Smooth muscle cell (in vitro differentiated cells): Measurements from ENCODE around the gene MCM8. TPM values are rescaled to one million over a fixed set of nuclear protein-coding genes. Genes with fewer than 3 reads are reported as not detected.
A peak's percentile ranks its signal among the peaks of the same experiment; 100 is the strongest.

Source experiments
- DNase-seq: peaks from one replicate; lab custom pipeline; 2025; ENCODE audit not compliant: unreplicated experiment; lab: John Stamatoyannopoulos, UW
- H2AFZ ChIP-seq: fragments of 200-600 bp; sonication (generic); 2 replicates; pipeline ENCODE4 v1.6.0; 2016; ENCODE audit warnings: antibody characterized with exemption, low read depth, mild to moderate bottlenecking
- H3F3A ChIP-seq: fragments of 200-600 bp; sonication (generic); 2 replicates; pipeline ENCODE4 v1.6.0; 2017; ENCODE audit warnings: antibody characterized with exemption, low read depth
- H3K27ac ChIP-seq: fragments of 200-600 bp; sonication (generic); 2 replicates; pipeline ENCODE4 v1.5.1; 2016; ENCODE audit warnings: low read depth, mild to moderate bottlenecking
- H3K27me3 ChIP-seq: fragments of 200-600 bp; sonication (generic); 2 replicates; pipeline ENCODE4 v1.6.1; 2016; ENCODE audit warnings: low read depth, mild to moderate bottlenecking
- H3K36me3 ChIP-seq: fragments of 200-600 bp; sonication (generic); 2 replicates; pipeline ENCODE4 v1.5.1; 2016; ENCODE audit warnings: low read depth
- H3K4me1 ChIP-seq: fragments of 200-600 bp; sonication (generic); 2 replicates; pipeline ENCODE4 v1.5.1; 2016; ENCODE audit warnings: low read depth
- H3K4me2 ChIP-seq: fragments of 200-600 bp; sonication (generic); 2 replicates; pipeline ENCODE4 v1.6.0; 2016; ENCODE audit warnings: mild to moderate bottlenecking
- H3K4me3 ChIP-seq: fragments of 200-600 bp; sonication (generic); 2 replicates; pipeline ENCODE4 v1.5.1; 2016; ENCODE audit warnings: mild to moderate bottlenecking
- H3K79me2 ChIP-seq: fragments of 200-600 bp; sonication (generic); 2 replicates; pipeline ENCODE4 v1.6.0; 2016; ENCODE audit warnings: low read depth, mild to moderate bottlenecking
- H3K9ac ChIP-seq: fragments of 200-600 bp; sonication (generic); 2 replicates; pipeline ENCODE4 v1.6.0; 2016; ENCODE audit warnings: low read depth
- H3K9me3 ChIP-seq: fragments of 200-600 bp; sonication (generic); replicated peaks from 2 replicates; pipeline ENCODE4 v1.5.1; 2016; ENCODE audit warnings: low read depth
- H4K20me1 ChIP-seq: fragments of 200-600 bp; sonication (generic); 2 replicates; pipeline ENCODE4 v1.6.0; 2016; ENCODE audit warnings: low read depth
- WGBS: methylation state at CpG from one replicate; pipeline ENCODE4 v1.1.7; 2016; ENCODE audit warnings: low lambda C conversion rate; 5-methylcytosine and 5-hydroxymethylcytosine counted together
- polyA plus RNA-seq: library from polyadenylated mRNA; unstranded; fragments of >200 nt; fragmentation: Nextera tagmentation; extraction: Ambion mirVana; gene quantifications from 2 replicates; pipeline ENCODE4 v1.2.1, GENCODE V29; 2016
- total RNA-seq: library from RNA; depleted of rRNA; stranded (reverse); fragments of >200 nt; gene quantifications from 2 replicates; pipeline ENCODE4 v1.2.3, GENCODE V29; 2014
- TF ChIP-seq, protein P1 (sequence below): fragments of 200-600 bp; sonication (generic); IDR thresholded peaks from 2 replicates; pipeline ENCODE4 v1.5.1; 2017; ENCODE audit warnings: borderline replicate concordance, mild to moderate bottlenecking, antibody characterized with exemption; ENCODE audit not compliant: insufficient read depth, poor library complexity, severe bottlenecking

The MCM8 gene
- total and polyA plus RNA-seq, 2 experiments from 2014 or later = 2.8 to 5.5 TPM

DNA sequence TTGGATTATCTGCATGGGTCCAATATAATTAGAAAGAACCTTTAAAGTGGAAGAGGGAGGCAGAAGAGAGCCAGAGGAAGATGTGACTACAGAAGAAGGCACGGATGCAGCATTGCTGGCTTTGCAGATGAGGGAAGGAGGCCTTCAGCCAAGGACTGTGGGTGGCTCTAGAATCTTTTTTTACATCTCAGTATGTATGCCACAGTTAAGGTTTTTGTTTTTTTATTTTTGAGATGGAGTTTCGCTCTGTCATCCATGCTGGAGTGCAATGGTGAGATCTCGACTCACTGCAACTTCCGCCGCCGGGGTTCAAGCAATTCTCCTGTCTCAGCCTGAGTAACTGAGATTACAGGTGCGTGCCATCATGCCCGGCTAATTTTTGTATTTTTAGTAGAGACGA, 49.3 kb downstream of the MCM8 start:
- TF ChIP-seq, protein P1, sequence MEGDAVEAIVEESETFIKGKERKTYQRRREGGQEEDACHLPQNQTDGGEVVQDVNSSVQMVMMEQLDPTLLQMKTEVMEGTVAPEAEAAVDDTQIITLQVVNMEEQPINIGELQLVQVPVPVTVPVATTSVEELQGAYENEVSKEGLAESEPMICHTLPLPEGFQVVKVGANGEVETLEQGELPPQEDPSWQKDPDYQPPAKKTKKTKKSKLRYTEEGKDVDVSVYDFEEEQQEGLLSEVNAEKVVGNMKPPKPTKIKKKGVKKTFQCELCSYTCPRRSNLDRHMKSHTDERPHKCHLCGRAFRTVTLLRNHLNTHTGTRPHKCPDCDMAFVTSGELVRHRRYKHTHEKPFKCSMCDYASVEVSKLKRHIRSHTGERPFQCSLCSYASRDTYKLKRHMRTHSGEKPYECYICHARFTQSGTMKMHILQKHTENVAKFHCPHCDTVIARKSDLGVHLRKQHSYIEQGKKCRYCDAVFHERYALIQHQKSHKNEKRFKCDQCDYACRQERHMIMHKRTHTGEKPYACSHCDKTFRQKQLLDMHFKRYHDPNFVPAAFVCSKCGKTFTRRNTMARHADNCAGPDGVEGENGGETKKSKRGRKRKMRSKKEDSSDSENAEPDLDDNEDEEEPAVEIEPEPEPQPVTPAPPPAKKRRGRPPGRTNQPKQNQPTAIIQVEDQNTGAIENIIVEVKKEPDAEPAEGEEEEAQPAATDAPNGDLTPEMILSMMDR = no peak
- Histone ChIP-seq H3K9me3 (no peaks in the 10 kb centered on the region), H3K27me3 (no peaks in the 10 kb centered on the region), H3K4me3 (no peak overlapping the region), H4K20me1 (no peaks in the 10 kb centered on the region), H3K36me3 (no peaks in the 10 kb centered on the region), H3K4me2 (no peak overlapping the region), H2AFZ (no peak overlapping the region), H3K9ac (no peak overlapping the region), H3F3A (peaks cover 4% of the 10 kb centered on the region), H3K4me1 (peaks cover 8% of the 10 kb centered on the region), H3K79me2 (no peaks in the 10 kb centered on the region), H3K27ac (no peak overlapping the region)
- DNase-seq = no peak
- 96% methylated on average over 9 of the region's 9 CpGs for WGBS

DNA sequence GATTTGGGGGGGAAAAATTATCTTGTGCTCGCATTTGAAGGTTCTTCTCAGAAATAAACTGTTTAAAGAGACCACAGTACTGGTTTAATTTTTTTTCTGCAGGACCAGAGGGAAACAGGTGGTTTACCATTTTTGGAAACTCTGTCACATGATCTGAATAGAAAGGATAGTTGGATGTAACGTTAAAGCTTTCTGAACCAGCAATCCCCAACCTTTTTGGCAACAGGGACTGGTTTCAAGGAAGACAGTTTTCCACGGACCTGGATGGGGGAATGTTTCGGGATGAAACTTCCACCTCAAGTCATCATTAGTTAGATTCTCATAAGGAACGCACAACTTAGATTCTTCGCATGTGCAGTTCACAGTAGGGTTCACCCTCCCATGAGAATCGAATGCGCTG, 50.4 kb downstream of the MCM8 start:
- Histone ChIP-seq H3K4me1 (peaks cover 14% of the 10 kb centered on the region), H3K27me3 (no peaks in the 10 kb centered on the region), H3K4me3 (no peak overlapping the region), H3K9me3 (no peaks in the 10 kb centered on the region), H2AFZ (no peak overlapping the region), H3K4me2 (no peak overlapping the region), H3F3A (peaks cover 5% of the 10 kb centered on the region), H3K79me2 (no peaks in the 10 kb centered on the region), H3K27ac (no peak overlapping the region), H3K9ac (no peak overlapping the region), H3K36me3 (no peaks in the 10 kb centered on the region), H4K20me1 (no peaks in the 10 kb centered on the region)
- TF ChIP-seq, protein P1 = no peak
- no peak for DNase-seq
- WGBS = 93% methylated on average over 8 of the region's 8 CpGs

DNA sequence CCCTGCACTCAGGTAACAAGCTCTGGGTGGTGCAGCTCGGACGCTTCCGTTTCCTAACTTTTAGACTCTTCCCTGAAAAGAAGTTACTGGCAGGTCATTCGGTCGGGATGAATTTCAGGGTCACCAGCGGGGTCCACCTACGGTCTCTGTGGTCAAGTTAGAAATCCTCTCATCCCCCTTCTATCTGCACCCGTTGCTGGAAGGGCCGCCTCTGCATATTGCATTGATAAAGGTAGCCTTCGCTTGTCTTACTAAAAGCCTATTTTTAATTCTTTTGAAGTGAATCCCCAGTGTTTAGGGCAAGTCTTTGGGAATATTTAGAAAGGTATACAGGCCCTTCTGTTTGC, 56.1 kb downstream of the MCM8 start:
- TF ChIP-seq, protein P1 = no peak
- Histone ChIP-seq H4K20me1 (peaks cover 47% of the 10 kb centered on the region), H3K27me3 (no peaks in the 10 kb centered on the region), H3K4me2 (peak overlapping the region; percentile 98), H3K4me3 (peak overlapping the region; percentile 89), H3K36me3 (peaks cover 16% of the 10 kb centered on the region), H3F3A (peaks cover 5% of the 10 kb centered on the region), H2AFZ (peak overlapping the region; percentile 58), H3K27ac (no peak overlapping the region), H3K79me2 (peaks cover 49% of the 10 kb centered on the region), H3K9me3 (no peaks in the 10 kb centered on the region), H3K4me1 (peaks cover 35% of the 10 kb centered on the region), H3K9ac (peak overlapping the region; percentile 72)
- WGBS = under 1% methylated on average over 10 of the region's 10 CpGs
- no peak for DNase-seq

DNA sequence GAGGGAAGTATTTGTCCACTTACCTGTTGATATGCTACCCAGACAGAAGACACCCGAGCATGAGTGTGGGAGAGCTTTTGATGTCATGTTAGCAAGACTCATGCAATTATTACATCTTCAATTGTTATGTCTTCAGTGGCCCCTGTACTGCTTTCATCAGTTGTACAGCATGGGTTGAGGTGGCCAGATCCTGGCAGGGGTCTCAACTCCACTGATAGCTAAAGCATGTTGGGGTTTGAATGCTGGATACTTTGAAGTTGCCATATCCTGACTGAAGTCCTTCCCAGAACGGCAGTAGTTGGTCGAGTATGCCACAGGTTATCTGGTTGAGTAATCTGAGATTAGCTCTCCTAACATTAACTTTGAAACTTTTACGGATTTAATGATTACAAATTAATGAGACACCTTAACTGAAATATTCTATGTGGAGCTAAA, 56.7 kb downstream of the MCM8 start:
- DNase-seq = no peak
- Histone ChIP-seq H3K4me1 (peaks cover 35% of the 10 kb centered on the region), H3K27me3 (no peaks in the 10 kb centered on the region), H3K9ac (peak overlapping the region; percentile 72), H2AFZ (no peak overlapping the region), H3K4me2 (peak overlapping the region; percentile 98), H3K36me3 (peaks cover 16% of the 10 kb centered on the region), H3F3A (peaks cover 5% of the 10 kb centered on the region), H3K4me3 (peak overlapping the region; percentile 89), H3K27ac (peak overlapping the region; percentile 56), H3K79me2 (peaks cover 55% of the 10 kb centered on the region), H4K20me1 (peaks cover 53% of the 10 kb centered on the region), H3K9me3 (no peaks in the 10 kb centered on the region)
- TF ChIP-seq, protein P1 = no peak
- 13% methylated on average over 4 of the region's 4 CpGs for WGBS
